Transverse colon (tissue), 3 donors: Measurements from ENCODE around the gene SLC22A23.

Source experiments
- CTCF ChIP-seq, 5 experiments: fragments of 200-600 bp in 3 of 5; fragments of 450-650 bp in 2 of 5; sonication (generic) in 3 of 5; IDR thresholded peaks; 1 replicate in 2 of 5; 2 replicates in 3 of 5; pipeline ENCODE4 v1.5.1; 2016 to 2017; ENCODE audit warnings: antibody characterized with exemption in 5 of 5, inconsistent platforms in 3 of 5, mild to moderate bottlenecking in 2 of 5, moderate library complexity in 1 of 5
- EP300 ChIP-seq: sonication (generic); formaldehyde crosslinking; IDR thresholded peaks from one replicate; pipeline ENCODE4 v1.6.1; 2017; ENCODE audit warnings: antibody characterized with exemption, low read depth
- POLR2A ChIP-seq: fragments of 450-650 bp; IDR thresholded peaks from one replicate; pipeline ENCODE4 v1.6.1; 2016; ENCODE audit warnings: antibody characterized with exemption, mild to moderate bottlenecking, moderate library complexity

- TF ChIP-seq CTCF (IDR thresholded peaks at IDR 0.05), result no peak
- TF ChIP-seq POLR2A, result no peak
- no peak for TF ChIP-seq EP300
These were observed 79.1 kb downstream of the SLC22A23 start for GRCh38 chr6:3377536-3378397.
